Adipose tissue (tissue), 3 donors: ENCODE measurements around the gene USP17L19. TPM values are rescaled to one million over a fixed set of nuclear protein-coding genes. Genes with fewer than 3 reads are reported as not detected.
"Not testable (repeated sequence)": the region's sequence is repeated elsewhere in the genome, so short reads cannot be mapped to it uniquely, and the experiment has no call there.

ENCODE experiments used
- H3K27ac ChIP-seq: one replicate; pipeline ENCODE4 v1.5.1; 2013; ENCODE audit warnings: low read depth, low read length
- WGBS, 3 donors: extraction: QIAGEN DNeasy Blood & Tissue Kit; methylation state at CpG; one replicate each; pipeline ENCODE4 v1.1.7; 2013; 5-methylcytosine and 5-hydroxymethylcytosine counted together
- polyA plus RNA-seq, 3 donors: library from polyadenylated mRNA; stranded (reverse); fragments of 200-250 nt; gene quantifications; one replicate each; pipeline ENCODE4 v1.2.3, GENCODE V29; 2013
- donor health status: healthy with polysubstance abuse.
- donor health status: Bipolar disorder and iron deficiency.
- donor health status: healthy.

The USP17L19 gene, protein sequence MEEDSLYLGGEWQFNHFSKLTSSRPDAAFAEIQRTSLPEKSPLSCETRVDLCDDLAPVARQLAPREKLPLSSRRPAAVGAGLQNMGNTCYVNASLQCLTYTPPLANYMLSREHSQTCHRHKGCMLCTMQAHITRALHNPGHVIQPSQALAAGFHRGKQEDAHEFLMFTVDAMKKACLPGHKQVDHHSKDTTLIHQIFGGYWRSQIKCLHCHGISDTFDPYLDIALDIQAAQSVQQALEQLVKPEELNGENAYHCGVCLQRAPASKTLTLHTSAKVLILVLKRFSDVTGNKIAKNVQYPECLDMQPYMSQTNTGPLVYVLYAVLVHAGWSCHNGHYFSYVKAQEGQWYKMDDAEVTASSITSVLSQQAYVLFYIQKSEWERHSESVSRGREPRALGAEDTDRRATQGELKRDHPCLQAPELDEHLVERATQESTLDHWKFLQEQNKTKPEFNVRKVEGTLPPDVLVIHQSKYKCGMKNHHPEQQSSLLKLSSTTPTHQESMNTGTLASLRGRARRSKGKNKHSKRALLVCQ
- not detected for polyA plus RNA-seq

DNA sequence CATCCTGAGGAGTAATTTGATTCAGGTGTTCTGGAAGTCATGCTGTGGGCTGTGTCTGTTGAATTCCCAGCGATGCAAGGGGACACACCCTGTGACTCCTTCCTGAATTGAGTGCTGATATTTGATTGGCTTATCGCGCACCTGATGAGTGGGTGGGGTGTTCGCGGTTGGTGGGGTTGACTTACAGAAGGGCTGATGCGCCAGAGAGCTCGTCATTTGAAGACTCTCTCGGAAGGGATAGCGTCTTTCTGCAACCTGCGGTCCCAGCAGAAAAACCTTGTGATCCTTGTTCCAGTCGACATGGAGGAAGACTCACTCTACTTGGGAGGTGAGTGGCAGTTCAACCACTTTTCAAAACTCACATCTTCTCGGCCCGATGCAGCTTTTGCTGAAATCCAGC is at the start of gene USP17L19:
Gene USP17L19 (plus strand): TSS at position 301 of the 400 bp plus-strand sequence. CDS start 0 bp downstream, at position 301.
- H3K27ac ChIP-seq: not testable (repeated sequence)
- WGBS, 3 donors: no CpG with 5 or more reads among the region's 13 CpGs

DNA sequence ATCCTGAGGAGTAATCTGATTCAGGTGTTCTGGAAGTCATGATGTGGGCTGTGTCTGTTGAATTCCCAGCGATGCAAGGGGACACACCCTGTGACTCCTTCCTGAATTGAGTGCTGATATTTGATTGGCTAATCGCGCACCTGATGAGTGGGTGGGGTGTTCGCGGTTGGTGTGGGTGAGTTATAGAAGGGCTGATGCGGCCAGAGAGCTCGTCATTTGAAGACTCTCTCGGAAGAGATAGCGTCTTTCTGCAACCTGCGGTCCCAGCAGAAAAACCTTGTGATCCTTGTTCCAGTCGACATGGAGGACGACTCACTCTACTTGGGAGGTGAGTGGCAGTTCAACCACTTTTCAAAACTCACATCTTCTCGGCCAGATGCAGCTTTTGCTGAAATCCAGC is 42.8 kb upstream of the USP17L19 start, which contains the start of gene USP17L10:
Gene USP17L10 (plus strand): TSS at position 301 of the 400 bp plus-strand sequence. CDS start 0 bp downstream, at position 301.
- 92% methylated on average over 13 of the region's 13 CpGs; no CpG with 5 or more reads in 2 of the 3 donors for WGBS, 3 donors
- H3K27ac ChIP-seq: not testable (repeated sequence)

DNA sequence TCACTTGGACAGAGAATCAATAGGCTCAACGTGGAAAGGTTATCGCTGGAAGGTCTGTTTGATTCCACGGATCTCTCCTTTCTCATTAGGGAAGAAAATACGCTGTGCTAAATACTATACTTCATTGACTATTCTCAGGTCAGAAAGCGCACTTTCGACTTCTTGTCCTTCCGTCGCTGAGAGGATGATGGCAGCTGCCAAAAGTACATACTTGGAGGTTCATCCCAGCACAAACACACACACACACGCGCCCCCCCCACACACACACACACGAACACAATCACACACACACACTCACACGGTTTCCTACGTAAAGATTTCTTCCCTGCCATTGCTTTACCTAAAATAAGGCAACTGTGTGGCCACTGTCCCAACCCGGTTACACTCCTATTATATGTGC is 38.5 kb upstream of the USP17L19 start:
- not testable (repeated sequence) for H3K27ac ChIP-seq
- WGBS, 3 donors: 68 to 80% (median 79%) methylated on average over 11 of the region's 14 CpGs

DNA sequence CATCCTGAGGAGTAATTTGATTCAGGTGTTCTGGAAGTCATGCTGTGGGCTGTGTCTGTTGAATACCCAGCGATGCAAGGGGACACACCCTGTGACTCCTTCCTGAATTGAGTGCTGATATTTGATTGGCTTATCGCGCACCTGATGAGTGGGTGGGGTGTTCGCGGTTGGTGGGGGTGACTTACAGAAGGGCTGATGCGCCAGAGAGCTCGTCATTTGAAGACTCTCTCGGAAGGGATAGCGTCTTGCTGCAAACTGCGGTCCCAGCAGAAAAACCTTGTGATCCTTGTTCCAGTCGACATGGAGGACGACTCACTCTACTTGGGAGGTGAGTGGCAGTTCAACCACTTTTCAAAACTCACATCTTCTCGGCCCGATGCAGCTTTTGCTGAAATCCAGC is 38.1 kb upstream of the USP17L19 start, which contains the start of gene USP17L11:
Gene USP17L11 (plus strand): TSS at position 301 of the 400 bp plus-strand sequence. CDS start 0 bp downstream, at position 301.
- WGBS, 3 donors: 91% methylated on average over 10 of the region's 14 CpGs; no CpG with 5 or more reads in 2 of the 3 donors
- H3K27ac ChIP-seq: not testable (repeated sequence)

DNA sequence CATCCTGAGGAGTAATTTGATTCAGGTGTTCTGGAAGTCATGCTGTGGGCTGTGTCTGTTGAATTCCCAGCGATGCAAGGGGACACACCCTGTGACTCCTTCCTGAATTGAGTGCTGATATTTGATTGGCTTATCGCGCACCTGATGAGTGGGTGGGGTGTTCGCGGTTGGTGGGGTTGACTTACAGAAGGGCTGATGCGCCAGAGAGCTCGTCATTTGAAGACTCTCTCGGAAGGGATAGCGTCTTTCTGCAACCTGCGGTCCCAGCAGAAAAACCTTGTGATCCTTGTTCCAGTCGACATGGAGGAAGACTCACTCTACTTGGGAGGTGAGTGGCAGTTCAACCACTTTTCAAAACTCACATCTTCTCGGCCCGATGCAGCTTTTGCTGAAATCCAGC is 33.3 kb upstream of the USP17L19 start, which contains the start of gene USP17L12:
Gene USP17L12 (plus strand): TSS at position 301 of the 400 bp plus-strand sequence. CDS start 0 bp downstream, at position 301.
- WGBS, 3 donors: no CpG with 5 or more reads among the region's 13 CpGs

DNA sequence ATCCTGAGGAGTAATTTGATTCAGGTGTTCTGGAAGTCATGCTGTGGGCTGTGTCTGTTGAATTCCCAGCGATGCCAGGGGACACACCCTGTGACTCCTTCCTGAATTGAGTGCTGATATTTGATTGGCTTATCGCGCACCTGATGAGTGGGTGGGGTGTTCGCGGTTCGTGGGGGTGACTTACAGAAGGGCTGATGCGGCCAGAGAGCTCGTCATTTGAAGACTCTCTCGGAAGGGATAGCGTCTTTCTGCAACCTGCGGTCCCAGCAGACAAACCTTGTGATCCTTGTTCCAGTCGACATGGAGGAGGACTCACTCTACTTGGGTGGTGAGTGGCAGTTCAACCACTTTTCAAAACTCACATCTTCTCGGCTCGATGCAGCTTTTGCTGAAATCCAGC is 28.6 kb upstream of the USP17L19 start, which contains the start of gene USP17L13:
Gene USP17L13 (plus strand): TSS at position 301 of the 400 bp plus-strand sequence. CDS start 0 bp downstream, at position 301.
- not testable (repeated sequence) for H3K27ac ChIP-seq
- WGBS, 3 donors: no CpG with 5 or more reads among the region's 14 CpGs

More for the DNA sequence above, 33.3 kb upstream of the USP17L19 start, which contains the start of gene USP17L12:
- not testable (repeated sequence) for H3K27ac ChIP-seq

DNA sequence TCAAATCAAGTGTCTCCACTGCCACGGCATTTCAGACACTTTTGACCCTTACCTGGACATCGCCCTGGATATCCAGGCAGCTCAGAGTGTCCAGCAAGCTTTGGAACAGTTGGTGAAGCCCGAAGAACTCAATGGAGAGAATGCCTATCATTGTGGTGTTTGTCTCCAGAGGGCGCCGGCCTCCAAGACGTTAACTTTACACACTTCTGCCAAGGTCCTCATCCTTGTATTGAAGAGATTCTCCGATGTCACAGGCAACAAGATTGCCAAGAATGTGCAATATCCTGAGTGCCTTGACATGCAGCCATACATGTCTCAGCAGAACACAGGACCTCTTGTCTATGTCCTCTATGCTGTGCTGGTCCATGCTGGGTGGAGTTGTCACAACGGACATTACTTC is 22.9 kb upstream of the USP17L19 start:
- not testable (repeated sequence) for H3K27ac ChIP-seq
- 85 to 92% (median 87%) methylated on average over 5 of the region's 8 CpGs for WGBS, 3 donors

DNA sequence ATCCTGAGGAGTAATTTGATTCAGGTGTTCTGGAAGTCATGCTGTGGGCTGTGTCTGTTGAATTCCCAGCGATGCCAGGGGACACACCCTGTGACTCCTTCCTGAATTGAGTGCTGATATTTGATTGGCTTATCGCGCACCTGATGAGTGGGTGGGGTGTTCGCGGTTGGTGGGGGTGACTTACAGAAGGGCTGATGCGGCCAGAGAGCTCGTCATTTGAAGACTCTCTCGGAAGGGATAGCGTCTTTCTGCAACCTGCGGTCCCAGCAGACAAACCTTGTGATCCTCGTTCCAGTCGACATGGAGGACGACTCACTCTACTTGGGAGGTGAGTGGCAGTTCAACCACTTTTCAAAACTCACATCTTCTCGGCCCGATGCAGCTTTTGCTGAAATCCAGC is 19.1 kb upstream of the USP17L19 start, which contains the start of gene USP17L15:
Gene USP17L15 (plus strand): TSS at position 301 of the 400 bp plus-strand sequence. CDS start 0 bp downstream, at position 301.
- WGBS, 3 donors: no CpG with 5 or more reads among the region's 15 CpGs
- H3K27ac ChIP-seq: not testable (repeated sequence)

DNA sequence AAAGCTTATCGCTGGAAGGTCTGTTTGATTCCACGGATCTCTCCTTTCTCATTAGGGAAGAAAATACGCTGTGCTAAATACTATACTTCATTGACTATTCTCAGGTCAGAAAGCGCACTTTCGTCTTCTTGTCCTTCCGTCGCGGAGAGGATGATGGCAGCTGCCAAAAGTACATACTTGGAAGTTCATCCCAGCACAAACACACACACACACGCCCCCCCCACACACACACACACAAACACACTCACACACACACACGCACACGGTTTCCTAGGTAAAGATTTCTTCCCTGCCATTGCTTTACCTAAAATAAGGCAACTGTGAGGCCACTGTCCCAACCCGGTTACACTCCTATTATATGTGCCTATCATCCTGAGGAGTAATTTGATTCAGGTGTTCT is 14.7 kb upstream of the USP17L19 start:
- WGBS, 3 donors: 75 to 87% (median 76%) methylated on average over 9 to 11 of the region's 12 CpGs
- H3K27ac ChIP-seq: not testable (repeated sequence)

DNA sequence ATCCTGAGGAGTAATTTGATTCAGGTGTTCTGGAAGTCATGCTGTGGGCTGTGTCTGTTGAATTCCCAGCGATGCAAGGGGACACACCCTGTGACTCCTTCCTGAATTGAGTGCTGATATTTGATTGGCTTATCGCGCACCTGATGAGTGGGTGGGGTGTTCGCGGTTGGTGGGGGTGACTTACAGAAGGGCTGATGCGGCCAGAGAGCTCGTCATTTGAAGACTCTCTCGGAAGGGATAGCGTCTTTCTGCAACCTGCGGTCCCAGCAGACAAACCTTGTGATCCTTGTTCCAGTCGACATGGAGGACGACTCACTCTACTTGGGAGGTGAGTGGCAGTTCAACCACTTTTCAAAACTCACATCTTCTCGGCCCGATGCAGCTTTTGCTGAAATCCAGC is 9.6 kb upstream of the USP17L19 start, which contains the start of gene USP17L17:
Gene USP17L17 (plus strand): TSS at position 301 of the 400 bp plus-strand sequence. CDS start 0 bp downstream, at position 301.
- WGBS, 3 donors: 88 to 99% (median 88%) methylated on average over 5 of the region's 14 CpGs
- not testable (repeated sequence) for H3K27ac ChIP-seq

DNA sequence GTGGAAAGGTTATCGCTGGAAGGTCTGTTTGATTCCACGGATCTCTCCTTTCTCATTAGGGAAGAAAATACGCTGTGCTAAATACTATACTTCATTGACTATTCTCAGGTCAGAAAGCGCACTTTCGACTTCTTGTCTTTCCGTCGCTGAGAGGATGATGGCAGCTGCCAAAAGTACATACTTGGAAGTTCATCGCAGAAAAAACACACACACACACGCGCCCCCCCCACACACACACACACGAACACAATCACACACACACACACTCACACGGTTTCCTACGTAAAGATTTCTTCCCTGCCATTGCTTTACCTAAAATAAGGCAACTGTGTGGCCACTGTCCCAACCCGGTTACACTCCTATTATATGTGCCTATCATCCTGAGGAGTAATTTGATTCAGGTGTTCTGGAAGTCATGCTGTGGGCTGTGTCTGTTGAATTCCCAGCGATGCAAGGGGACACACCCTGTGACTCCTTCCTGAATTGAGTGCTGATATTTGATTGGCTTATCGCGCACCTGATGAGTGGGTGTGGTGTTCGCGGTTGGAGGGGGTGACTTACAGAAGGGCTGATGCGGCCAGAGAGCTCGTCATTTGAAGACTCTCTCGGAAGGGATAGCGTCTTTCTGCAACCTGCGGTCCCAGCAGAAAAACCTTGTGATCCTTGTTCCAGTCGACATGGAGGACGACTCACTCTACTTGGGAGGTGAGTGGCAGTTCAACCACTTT is 5.1 kb upstream of the USP17L19 start, which contains the start of gene USP17L18:
Gene USP17L18 (plus strand): TSS at position 678 of the 728 bp plus-strand sequence. CDS start 0 bp downstream, at position 678.
- 71 to 92% (median 88%) methylated on average over 13 to 20 of the region's 26 CpGs for WGBS, 3 donors
- not testable (repeated sequence) for H3K27ac ChIP-seq

DNA sequence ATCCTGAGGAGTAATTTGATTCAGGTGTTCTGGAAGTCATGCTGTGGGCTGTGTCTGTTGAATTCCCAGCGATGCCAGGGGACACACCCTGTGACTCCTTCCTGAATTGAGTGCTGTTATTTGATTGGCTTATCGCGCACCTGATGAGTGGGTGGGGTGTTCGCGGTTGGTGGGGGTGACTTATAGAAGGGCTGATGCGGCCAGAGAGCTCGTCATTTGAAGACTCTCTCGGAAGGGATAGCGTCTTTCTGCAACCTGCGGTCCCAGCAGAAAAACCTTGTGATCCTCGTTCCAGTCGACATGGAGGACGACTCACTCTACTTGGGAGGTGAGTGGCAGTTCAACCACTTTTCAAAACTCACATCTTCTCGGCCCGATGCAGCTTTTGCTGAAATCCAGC is 4.6 kb downstream of the USP17L19 start, which contains the start of gene USP17L20:
Gene USP17L20 (plus strand): TSS at position 301 of the 400 bp plus-strand sequence. CDS start 0 bp downstream, at position 301.
- no CpG with 5 or more reads among the region's 15 CpGs for WGBS, 3 donors
- not testable (repeated sequence) for H3K27ac ChIP-seq

DNA sequence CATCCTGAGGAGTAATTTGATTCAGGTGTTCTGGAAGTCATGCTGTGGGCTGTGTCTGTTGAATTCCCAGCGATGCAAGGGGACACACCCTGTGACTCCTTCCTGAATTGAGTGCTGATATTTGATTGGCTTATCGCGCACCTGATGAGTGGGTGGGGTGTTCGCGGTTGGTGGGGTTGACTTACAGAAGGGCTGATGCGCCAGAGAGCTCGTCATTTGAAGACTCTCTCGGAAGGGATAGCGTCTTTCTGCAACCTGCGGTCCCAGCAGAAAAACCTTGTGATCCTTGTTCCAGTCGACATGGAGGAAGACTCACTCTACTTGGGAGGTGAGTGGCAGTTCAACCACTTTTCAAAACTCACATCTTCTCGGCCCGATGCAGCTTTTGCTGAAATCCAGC is 9.4 kb downstream of the USP17L19 start, which contains the start of gene USP17L21:
Gene USP17L21 (plus strand): TSS at position 301 of the 400 bp plus-strand sequence. CDS start 0 bp downstream, at position 301.
- H3K27ac ChIP-seq: not testable (repeated sequence)
- WGBS, 3 donors: no CpG with 5 or more reads among the region's 13 CpGs

DNA sequence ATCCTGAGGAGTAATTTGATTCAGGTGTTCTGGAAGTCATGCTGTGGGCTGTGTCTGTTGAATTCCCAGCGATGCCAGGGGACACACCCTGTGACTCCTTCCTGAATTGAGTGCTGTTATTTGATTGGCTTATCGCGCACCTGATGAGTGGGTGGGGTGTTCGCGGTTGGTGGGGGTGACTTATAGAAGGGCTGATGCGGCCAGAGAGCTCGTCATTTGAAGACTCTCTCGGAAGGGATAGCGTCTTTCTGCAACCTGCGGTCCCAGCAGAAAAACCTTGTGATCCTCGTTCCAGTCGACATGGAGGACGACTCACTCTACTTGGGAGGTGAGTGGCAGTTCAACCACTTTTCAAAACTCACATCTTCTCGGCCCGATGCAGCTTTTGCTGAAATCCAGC is 14.1 kb downstream of the USP17L19 start, which contains the start of gene USP17L22:
Gene USP17L22 (plus strand): TSS at position 301 of the 400 bp plus-strand sequence. CDS start 0 bp downstream, at position 301.
- WGBS, 3 donors: no CpG with 5 or more reads among the region's 15 CpGs
- H3K27ac ChIP-seq: not testable (repeated sequence)

DNA sequence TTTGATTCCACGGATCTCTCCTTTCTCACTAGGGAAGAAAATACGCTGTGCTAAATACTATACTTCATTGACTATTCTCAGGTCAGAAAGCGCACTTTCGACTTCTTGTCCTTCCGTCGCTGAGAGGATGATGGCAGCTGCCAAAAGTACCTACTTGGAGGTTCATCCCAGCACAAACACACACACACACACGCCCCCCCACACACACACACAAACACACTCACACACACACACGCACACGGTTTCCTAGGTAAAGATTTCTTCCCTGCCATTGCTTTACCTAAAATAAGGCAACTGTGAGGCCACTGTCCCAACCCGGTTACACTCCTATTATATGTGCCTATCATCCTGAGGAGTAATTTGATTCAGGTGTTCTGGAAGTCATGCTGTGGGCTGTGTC is 18.5 kb downstream of the USP17L19 start:
- not testable (repeated sequence) for H3K27ac ChIP-seq
- 53 to 91% (median 89%) methylated on average over 3 to 5 of the region's 10 CpGs for WGBS, 3 donors
